ENCODE data around the gene MIEF2.

GRCh38 chr17:18253187-18253884, 7.1 kb upstream of the MIEF2 start:
- TF ChIP-seq CTCF (IDR thresholded peaks at IDR 0.05) (no peak), SIN3A (IDR thresholded peaks at IDR 0.05; ENCODE audit: borderline replicate concordance, insufficient read depth, low read depth, low read length) (no peak), POLR2AphosphoS5 (IDR thresholded peaks at IDR 0.05; ENCODE audit: low read depth, low read length) (no peak)

All from Panc1 (cell line).